ENCODE results near the gene LRMDA.

The LRMDA gene

GRCh38 chr10:75431180-75432111 lies at the start of gene LRMDA:
TSS of gene LRMDA (plus strand) at chr10:75431624.
- in situ Hi-C loops (cut with HindIII; ENCODE audit: low sequenced_read_pairs): loop anchor here (5.0 kb wide), 1 partner anchor 101 kb away; no protein-coding TSS in a partner anchor
- no peak for TF ChIP-seq CTCF (IDR thresholded peaks at IDR 0.05; ENCODE audit: low read depth, low read length, missing control alignments)
- H3K4me3 ChIP-seq (ENCODE audit: low read depth, low read length): peak within 1 kb of the TSS; percentile 32
- DNase-seq (ENCODE audit: low read depth): no peak

GRCh38 chr10:75386128-75386527 lies 45.3 kb upstream of the LRMDA start:
- TF ChIP-seq CTCF (IDR thresholded peaks at IDR 0.05; ENCODE audit: low read depth, low read length, missing control alignments): no peak
- DNase-seq (ENCODE audit: low read depth): no peak
- no peak overlapping the region for H3K4me3 ChIP-seq (ENCODE audit: low read depth, low read length)
- in situ Hi-C loops (cut with HindIII; ENCODE audit: low sequenced_read_pairs): no loop called here

GRCh38 chr10:75388082-75388481 lies 43.3 kb upstream of the LRMDA start:
- H3K4me3 ChIP-seq (ENCODE audit: low read depth, low read length): no peak overlapping the region
- no peak for TF ChIP-seq CTCF (IDR thresholded peaks at IDR 0.05; ENCODE audit: low read depth, low read length, missing control alignments)
- in situ Hi-C loops (cut with HindIII; ENCODE audit: low sequenced_read_pairs): no loop called here
- DNase-seq (ENCODE audit: low read depth): no peak

- TF ChIP-seq CTCF (IDR thresholded peaks at IDR 0.05; ENCODE audit: low read depth, low read length, missing control alignments): no peak
- no peak overlapping the region for H3K4me3 ChIP-seq (ENCODE audit: low read depth, low read length)
- DNase-seq (ENCODE audit: low read depth): no peak
- in situ Hi-C loops (cut with HindIII; ENCODE audit: low sequenced_read_pairs): no loop called here
These were observed 41.2 kb upstream of the LRMDA start for GRCh38 chr10:75390178-75390577.

GRCh38 chr10:75392271-75392670 lies 39.2 kb upstream of the LRMDA start:
- no peak overlapping the region for H3K4me3 ChIP-seq (ENCODE audit: low read depth, low read length)
- no peak for TF ChIP-seq CTCF (IDR thresholded peaks at IDR 0.05; ENCODE audit: low read depth, low read length, missing control alignments)
- in situ Hi-C loops (cut with HindIII; ENCODE audit: low sequenced_read_pairs): no loop called here
- no peak for DNase-seq (ENCODE audit: low read depth)

- H3K4me3 ChIP-seq (ENCODE audit: low read depth, low read length): no peak overlapping the region
- no peak for DNase-seq (ENCODE audit: low read depth)
- TF ChIP-seq CTCF (IDR thresholded peaks at IDR 0.05; ENCODE audit: low read depth, low read length, missing control alignments): no peak
- in situ Hi-C loops (cut with HindIII; ENCODE audit: low sequenced_read_pairs): no loop called here
These were observed 38.7 kb upstream of the LRMDA start for GRCh38 chr10:75392744-75393143.

Data from astrocyte of the cerebellum (primary cell).